Thymus (tissue), 11 donors: ENCODE results near the gene RAN. TPM values are rescaled to one million over a fixed set of nuclear protein-coding genes. Genes with fewer than 3 reads are reported as not detected.
"Not testable (repeated sequence)": the region's sequence is repeated elsewhere in the genome, so short reads cannot be mapped to it uniquely, and the experiment has no call there.

Experiments used
- DNase-seq, 9 donors: peaks; one replicate each; pipeline ENCODE4 v3.0.0-alpha.2; 2013; ENCODE audit warnings: low spot score in 9 of 9, low read depth in 6 of 9, missing footprints in 1 of 9
- H3K27ac ChIP-seq, 2 donors: one replicate each; pipeline ENCODE4 v1.5.1; 2013; ENCODE audit warnings: control low read depth in 1 of 2, low read depth in 1 of 2, low read length in 1 of 2, mild to moderate bottlenecking in 1 of 2, moderate library complexity in 1 of 2
- H3K27me3 ChIP-seq, 2 donors: one replicate each; pipeline ENCODE4 v1.5.1; 2013; ENCODE audit warnings: low read length in 1 of 2; ENCODE audit not compliant: control insufficient read depth in 2 of 2, insufficient read depth in 1 of 2
- H3K36me3 ChIP-seq, 2 donors: one replicate each; pipeline ENCODE4 v1.5.1; 2013; ENCODE audit warnings: low read length in 1 of 2, mild to moderate bottlenecking in 1 of 2, moderate library complexity in 1 of 2; ENCODE audit not compliant: control insufficient read depth in 2 of 2, insufficient read depth in 2 of 2
- H3K4me1 ChIP-seq, 2 donors: one replicate each; pipeline ENCODE4 v1.5.1; 2013; ENCODE audit warnings: low read length in 2 of 2; ENCODE audit not compliant: control insufficient read depth in 2 of 2, insufficient read depth in 2 of 2
- H3K4me3 ChIP-seq, 2 donors: one replicate each; pipeline ENCODE4 v1.5.1; 2013; ENCODE audit warnings: low read length in 2 of 2, control low read depth in 1 of 2, mild to moderate bottlenecking in 1 of 2
- H3K9me3 ChIP-seq, 2 donors: one replicate each; pipeline ENCODE4 v1.5.1; 2013; ENCODE audit warnings: low read length in 1 of 2, mild to moderate bottlenecking in 1 of 2; ENCODE audit not compliant: control insufficient read depth in 2 of 2, insufficient read depth in 1 of 2
- WGBS: extraction: QIAGEN DNeasy Blood & Tissue Kit; methylation state at CpG from one replicate; pipeline ENCODE4 v1.1.7; 2013; 5-methylcytosine and 5-hydroxymethylcytosine counted together
- polyA plus RNA-seq: library from polyadenylated mRNA; stranded (reverse); fragments of 200-250 nt; gene quantifications from one replicate; pipeline ENCODE4 v1.2.3, GENCODE V29; 2013
- total RNA-seq: library from RNA; stranded (reverse); fragments of 120-200 nt; gene quantifications from one replicate; pipeline ENCODE4 v1.2.4, GENCODE V29; 2013
- donor health status: healthy.

RAN gene
- total and polyA plus RNA-seq, 2 donors, result 295 to 1,047 TPM

DNA sequence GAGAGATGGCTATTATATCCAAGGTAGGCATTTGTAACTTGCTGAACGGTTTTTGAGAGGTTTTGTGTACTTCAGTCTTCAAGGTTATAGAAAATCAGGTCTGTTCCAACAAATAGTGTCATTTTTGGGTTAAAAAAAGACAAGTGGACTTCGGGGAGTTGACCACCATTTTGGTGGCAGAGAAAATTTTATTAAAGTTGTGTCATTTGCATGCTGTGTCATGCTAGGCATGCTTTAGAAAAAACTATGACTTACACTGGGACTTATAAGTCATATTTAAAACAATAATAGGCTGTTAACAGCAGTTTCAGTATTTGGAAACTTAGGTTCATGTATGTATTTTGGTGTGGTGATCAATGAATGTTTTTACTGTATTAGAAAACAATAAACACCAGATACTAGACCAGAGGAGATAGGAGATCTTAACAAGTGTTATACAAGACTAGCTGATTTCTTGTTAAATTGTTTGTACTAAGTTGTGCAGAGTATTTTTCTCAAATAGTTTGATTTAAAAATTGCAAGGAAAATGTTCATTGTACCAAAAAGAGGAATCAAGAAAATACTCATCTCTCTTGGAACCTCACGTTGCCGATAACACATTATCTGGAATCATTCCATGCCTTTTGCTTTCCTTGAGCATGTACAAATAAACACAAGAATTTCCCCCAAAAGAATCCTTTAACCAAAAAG is 1.4 kb downstream of the RAN start:
- H3K4me1 ChIP-seq, result peaks cover 6 to 23% of the 10 kb centered on the region in 2 donors
- peak overlapping the region; percentile 76 to 87 for H3K4me3 ChIP-seq
- no peaks in the 10 kb centered on the region for H3K27me3 ChIP-seq
- DNase-seq, result no peak
- H3K27ac ChIP-seq, result no peak overlapping the region
- H3K9me3 ChIP-seq, result no peaks in the 10 kb centered on the region
- peaks cover 20 to 43% of the 10 kb centered on the region in 2 donors for H3K36me3 ChIP-seq
- 66% methylated on average over 4 of the region's 4 CpGs for WGBS

DNA sequence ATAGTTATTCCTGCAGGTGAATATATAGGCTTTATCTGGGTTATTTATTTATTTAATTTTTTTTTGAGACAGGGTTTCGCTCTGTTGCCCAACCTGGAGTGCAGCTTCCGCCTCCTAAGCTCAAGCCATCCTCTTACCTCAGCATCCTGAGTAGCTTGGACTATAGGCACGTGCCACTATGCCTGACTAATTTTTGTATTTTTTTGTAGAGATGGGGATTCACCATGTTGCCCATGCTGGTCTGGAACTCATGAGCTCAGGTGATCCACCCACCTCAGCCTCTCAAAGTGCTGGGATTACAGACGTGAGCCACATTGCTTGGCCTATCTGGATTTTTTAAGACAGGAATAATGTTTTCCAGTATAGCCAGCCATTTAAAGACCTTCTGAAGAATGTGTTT is 2.0 kb downstream of the RAN start:
- no peak for DNase-seq
- Histone ChIP-seq H3K36me3 (peaks cover 20 to 43% of the 10 kb centered on the region in 2 donors), H3K27ac (no peak overlapping the region), H3K4me3 (peak overlapping the region in 1 of 2 donors; percentile 76), H3K27me3 (no peaks in the 10 kb centered on the region), H3K4me1 (peaks cover 6 to 21% of the 10 kb centered on the region in 2 donors), H3K9me3 (no peaks in the 10 kb centered on the region)
- 94% methylated on average over 4 of the region's 4 CpGs for WGBS

DNA sequence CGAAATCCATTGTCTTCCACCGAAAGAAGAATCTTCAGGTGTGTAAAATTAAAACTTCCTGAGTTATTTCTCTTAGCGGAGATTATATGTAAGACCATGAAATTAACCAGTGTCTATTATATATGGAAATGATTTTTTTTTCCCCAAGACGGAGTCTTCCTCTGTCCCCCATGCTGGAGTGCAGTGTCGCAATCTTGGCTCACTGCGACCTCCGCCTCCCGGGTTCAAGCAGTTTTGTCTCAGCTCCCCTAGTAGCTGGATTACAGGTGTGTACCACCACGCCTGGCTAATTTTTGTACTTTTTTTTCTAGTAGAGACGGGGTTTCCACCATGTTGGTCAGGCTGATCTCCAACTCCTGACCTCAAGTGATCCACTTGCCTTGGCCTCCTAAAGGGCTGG is 2.8 kb downstream of the RAN start:
- no peaks in the 10 kb centered on the region for H3K27me3 ChIP-seq
- H3K27ac ChIP-seq, result no peak overlapping the region
- H3K4me3 ChIP-seq, result no peak overlapping the region
- H3K36me3 ChIP-seq, result peaks cover 20 to 43% of the 10 kb centered on the region in 2 donors
- peaks cover 6 to 24% of the 10 kb centered on the region in 2 donors for H3K4me1 ChIP-seq
- no peak for DNase-seq
- H3K9me3 ChIP-seq, result no peaks in the 10 kb centered on the region
- WGBS, result 97% methylated on average over 10 of the region's 10 CpGs

DNA sequence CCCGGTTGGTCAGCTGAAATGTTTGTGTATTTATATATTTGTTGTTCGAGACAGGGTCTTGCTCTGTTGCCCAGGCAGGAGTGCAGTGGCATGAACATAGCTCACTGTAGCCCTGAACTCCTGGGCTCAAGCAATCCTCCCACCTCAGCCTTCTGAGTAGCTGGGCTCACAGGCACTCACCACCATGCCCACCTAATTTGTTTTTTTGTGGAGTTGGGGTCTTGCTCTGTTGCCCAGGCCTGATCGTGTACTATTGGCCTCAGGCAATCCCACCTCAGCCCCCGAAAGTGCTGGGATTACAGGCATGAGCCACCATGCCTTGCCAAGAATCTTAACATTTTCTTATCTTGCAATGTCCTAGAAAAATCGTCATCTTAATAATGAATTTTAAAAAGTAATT is 3.3 kb downstream of the RAN start:
- no peaks in the 10 kb centered on the region for H3K27me3 ChIP-seq
- no peaks in the 10 kb centered on the region for H3K9me3 ChIP-seq
- H3K27ac ChIP-seq, result no peak overlapping the region
- H3K36me3 ChIP-seq, result peaks cover 20 to 43% of the 10 kb centered on the region in 2 donors
- no peak overlapping the region for H3K4me3 ChIP-seq
- DNase-seq, result no peak
- WGBS, result 97% methylated on average over 5 of the region's 5 CpGs
- H3K4me1 ChIP-seq, result peaks cover 6 to 27% of the 10 kb centered on the region in 2 donors

DNA sequence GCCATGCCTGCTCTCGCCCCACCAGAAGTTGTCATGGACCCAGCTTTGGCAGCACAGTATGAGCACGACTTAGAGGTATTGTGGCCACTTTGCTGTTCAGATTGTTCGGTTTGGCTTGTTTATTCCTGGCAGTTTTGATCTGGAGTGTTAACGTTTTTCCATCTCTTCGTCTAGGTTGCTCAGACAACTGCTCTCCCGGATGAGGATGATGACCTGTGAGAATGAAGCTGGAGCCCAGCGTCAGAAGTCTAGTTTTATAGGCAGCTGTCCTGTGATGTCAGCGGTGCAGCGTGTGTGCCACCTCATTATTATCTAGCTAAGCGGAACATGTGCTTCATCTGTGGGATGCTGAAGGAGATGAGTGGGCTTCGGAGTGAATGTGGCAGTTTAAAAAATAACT is 3.8 kb downstream of the RAN start:
- H3K9me3 ChIP-seq, DNase-seq, H3K27ac ChIP-seq, H3K4me3 ChIP-seq, H3K27me3 ChIP-seq: not testable (repeated sequence)
- WGBS, result 89% methylated on average over 11 of the region's 11 CpGs
- H3K36me3 ChIP-seq, result peaks cover 20 to 43% of the 10 kb centered on the region in 2 donors
- H3K4me1 ChIP-seq, result peaks cover 6 to 25% of the 10 kb centered on the region in 2 donors

DNA sequence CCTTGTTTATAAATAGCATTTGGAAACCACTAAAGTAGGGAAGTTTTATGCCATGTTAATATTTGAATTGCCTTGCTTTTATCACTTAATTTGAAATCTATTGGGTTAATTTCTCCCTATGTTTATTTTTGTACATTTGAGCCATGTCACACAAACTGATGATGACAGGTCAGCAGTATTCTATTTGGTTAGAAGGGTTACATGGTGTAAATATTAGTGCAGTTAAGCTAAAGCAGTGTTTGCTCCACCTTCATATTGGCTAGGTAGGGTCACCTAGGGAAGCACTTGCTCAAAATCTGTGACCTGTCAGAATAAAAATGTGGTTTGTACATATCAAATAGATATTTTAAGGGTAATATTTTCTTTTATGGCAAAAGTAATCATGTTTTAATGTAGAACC is 4.4 kb downstream of the RAN start:
- Histone ChIP-seq H3K36me3 (peaks cover 20 to 43% of the 10 kb centered on the region in 2 donors), H3K4me3 (no peak overlapping the region), H3K4me1 (peaks cover 6 to 19% of the 10 kb centered on the region in 2 donors), H3K9me3 (no peaks in the 10 kb centered on the region), H3K27me3 (no peaks in the 10 kb centered on the region), H3K27ac (no peak overlapping the region)
- no peak for DNase-seq

DNA sequence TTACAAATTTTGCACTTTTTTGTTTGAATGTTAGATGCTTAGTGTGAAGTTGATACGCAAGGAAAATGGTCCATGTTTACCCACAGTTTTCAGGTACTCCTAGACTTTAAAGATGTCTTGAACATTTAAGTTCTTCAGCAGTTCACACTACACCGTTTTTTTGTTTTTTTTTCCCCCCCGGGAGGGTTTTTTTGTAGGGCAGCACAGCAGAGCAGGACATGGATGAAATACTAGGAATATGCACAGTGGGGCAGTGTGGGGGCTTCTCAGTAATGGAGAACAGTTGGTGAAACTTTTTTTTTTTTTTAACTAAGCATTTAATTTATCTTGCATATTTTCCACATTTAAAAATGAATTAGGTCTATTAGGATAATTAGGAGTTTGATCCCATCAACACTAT is 4.9 kb downstream of the RAN start:
- no peaks in the 10 kb centered on the region for H3K27me3 ChIP-seq
- H3K36me3 ChIP-seq, result peaks cover 20 to 43% of the 10 kb centered on the region in 2 donors
- H3K9me3 ChIP-seq, result no peaks in the 10 kb centered on the region
- no peak overlapping the region for H3K4me3 ChIP-seq
- peaks cover 6 to 17% of the 10 kb centered on the region in 2 donors for H3K4me1 ChIP-seq
- WGBS, result 94% methylated on average over 3 of the region's 3 CpGs
- DNase-seq, result no peak
- no peak overlapping the region for H3K27ac ChIP-seq

DNA sequence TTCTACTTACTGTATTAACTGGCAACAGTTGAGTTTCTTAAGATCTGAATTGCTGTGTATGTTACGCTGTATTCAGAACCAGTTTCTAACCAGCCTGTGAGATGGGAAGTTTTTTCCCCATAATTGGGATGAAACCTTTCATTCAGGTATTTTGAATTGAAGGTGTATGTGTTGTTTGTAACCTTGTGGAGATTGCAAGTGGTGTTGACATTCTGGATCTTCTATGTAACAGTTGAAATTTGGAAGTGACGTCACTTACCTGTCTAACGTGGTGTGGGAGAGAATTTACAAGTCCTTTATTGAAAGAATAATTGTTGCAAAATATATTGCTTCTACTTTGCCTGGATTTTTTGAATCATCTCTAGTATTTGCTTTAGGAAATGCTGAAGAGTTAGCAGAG is 5.5 kb downstream of the RAN start:
- Histone ChIP-seq H3K36me3 (peaks cover 20 to 43% of the 10 kb centered on the region in 2 donors), H3K9me3 (no peaks in the 10 kb centered on the region), H3K4me3 (no peak overlapping the region), H3K27ac (no peak overlapping the region), H3K27me3 (no peaks in the 10 kb centered on the region), H3K4me1 (peaks cover 6 to 17% of the 10 kb centered on the region in 2 donors)
- WGBS, result 98% methylated on average over 3 of the region's 3 CpGs
- DNase-seq, result no peak

DNA sequence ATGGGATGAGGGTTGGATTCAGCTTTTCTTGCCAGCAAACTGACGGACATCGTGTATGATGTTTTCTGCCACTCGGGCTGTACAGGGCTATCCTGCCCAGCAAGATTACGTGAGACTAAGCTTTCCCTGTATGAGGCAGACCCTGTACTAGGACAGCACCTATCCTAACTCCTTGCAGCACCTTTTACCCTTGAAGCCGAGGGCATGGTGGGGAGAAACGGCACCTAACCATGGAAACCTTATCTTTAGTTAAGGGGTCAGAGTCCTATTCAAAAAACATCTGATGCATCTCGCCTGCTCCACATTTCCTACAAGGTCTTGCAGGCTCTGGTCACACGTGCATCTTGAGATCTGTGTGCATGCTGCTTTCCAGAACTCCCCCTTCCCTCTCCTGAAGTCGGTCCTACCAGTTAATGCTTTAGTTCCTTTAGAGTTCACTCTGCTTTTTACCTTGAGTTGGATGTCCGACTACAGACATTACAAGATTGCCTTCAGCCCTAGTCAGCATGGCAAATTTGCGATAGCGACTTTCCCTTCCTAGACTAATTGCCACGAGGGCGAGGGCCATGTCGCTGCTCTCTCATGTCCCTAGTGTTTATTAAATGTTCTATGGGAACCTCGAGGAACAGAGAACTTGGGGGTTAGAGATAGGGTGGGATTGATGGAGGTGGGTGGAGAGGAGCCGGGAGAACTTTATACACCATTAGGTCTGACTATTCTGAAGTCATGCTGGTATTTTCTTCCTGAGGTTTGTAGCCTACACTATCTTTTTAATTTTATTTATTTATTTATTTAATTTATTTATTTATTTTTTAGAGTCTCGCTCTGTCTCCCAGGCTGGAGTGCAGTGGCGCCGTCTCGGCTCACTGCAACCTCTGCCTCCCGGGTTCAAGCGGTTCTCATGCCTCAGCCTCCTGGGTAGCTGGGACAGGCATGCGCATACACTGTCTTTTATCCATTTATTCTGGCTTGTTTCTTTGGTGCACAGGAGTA is 6.6 kb downstream of the RAN start:
- Histone ChIP-seq H3K4me3 (no peak overlapping the region), H3K4me1 (peaks cover 0 to 12% of the 10 kb centered on the region in 2 donors), H3K27me3 (no peaks in the 10 kb centered on the region), H3K9me3 (no peaks in the 10 kb centered on the region), H3K27ac (no peak overlapping the region), H3K36me3 (peaks cover 20 to 34% of the 10 kb centered on the region in 2 donors)
- DNase-seq, result no peak
- 93% methylated on average over 24 of the region's 24 CpGs for WGBS
